Iris pigment epithelial cell (primary cell): Measurements from ENCODE around the gene FGFBP2.

Experiments used
- DNase-seq: peaks from one replicate; pipeline ENCODE4 v3.0.0-alpha.2; 2011; ENCODE audit warnings: low read depth

FGFBP2 gene, protein sequence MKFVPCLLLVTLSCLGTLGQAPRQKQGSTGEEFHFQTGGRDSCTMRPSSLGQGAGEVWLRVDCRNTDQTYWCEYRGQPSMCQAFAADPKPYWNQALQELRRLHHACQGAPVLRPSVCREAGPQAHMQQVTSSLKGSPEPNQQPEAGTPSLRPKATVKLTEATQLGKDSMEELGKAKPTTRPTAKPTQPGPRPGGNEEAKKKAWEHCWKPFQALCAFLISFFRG

GRCh38 chr4:15963001-15963451, at the start of gene FGFBP2:
TSS of gene FGFBP2 (minus strand) at chr4:15963175. CDS start at chr4:15963129, 46 bp downstream.
- DNase-seq: peak; percentile 48

GRCh38 chr4:16011173-16011572, 48.2 kb upstream of the FGFBP2 start:
- no peak for DNase-seq

GRCh38 chr4:16009153-16009552, 46.2 kb upstream of the FGFBP2 start:
- no peak for DNase-seq

DNA sequence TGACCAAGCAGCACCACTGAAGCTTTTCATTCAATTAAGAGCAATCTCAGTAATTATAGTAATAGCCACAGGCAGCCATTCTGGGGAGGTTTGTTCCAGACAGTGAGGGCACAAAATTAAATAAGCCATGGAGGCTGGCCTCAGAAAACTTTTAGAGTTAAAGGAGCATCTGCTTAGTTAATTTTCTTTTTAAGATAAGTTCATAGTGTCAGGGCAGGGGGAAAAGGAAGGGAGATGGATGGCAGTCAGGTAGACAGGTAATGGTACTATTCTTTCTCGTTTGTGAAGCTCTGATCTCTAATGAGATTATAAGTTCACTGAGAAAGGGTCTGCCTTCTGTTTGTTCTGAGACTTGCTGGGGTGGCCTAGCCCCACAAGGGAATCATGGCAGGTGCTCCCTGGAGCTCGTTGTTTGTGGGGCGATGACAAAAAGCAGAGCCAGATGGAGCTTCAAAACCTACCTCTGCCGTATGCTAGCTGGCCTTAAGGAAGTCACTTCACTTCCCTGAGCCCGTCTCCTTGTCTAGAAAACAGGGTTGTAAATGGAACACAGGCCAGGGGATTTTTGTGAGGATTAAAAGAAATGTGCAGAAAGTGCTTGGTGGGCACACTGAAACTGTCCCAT, 44.6 kb upstream of the FGFBP2 start:
- DNase-seq: no peak

DNA sequence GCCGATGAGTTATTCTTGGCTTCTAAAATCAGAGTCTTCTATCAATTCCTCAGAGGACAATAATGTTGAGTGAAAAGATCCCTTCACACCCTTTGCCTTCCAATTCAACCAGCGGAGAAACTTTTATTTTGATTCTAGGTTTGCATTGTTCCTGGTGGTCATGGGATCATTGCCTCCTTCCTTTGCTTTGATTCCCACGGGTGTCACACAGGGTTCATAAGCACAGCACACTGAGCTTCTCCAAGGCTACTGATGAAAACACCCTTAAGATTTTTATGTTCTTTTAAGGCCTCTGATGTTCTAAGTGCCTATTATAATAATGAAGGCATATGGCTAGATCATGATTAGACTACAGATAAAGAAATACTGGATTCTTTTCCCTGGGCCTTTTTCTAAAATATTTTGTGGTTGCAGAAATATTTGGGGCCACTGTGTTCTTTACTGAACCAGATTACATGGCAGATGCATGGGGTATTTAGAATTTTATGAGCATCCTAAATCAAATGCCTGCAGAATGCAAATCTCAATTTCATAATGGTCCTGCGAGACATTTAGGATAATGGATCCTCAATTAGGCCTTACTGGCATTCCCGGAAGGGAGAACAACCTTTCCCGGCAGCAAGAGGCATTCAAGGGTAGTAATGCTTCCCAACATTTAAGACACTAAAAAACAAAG, 43.9 kb upstream of the FGFBP2 start:
- no peak for DNase-seq

GRCh38 chr4:16005676-16006075, 42.7 kb upstream of the FGFBP2 start:
- no peak for DNase-seq

GRCh38 chr4:16001484-16001858, 38.5 kb upstream of the FGFBP2 start:
- DNase-seq: peak; percentile 65

DNA sequence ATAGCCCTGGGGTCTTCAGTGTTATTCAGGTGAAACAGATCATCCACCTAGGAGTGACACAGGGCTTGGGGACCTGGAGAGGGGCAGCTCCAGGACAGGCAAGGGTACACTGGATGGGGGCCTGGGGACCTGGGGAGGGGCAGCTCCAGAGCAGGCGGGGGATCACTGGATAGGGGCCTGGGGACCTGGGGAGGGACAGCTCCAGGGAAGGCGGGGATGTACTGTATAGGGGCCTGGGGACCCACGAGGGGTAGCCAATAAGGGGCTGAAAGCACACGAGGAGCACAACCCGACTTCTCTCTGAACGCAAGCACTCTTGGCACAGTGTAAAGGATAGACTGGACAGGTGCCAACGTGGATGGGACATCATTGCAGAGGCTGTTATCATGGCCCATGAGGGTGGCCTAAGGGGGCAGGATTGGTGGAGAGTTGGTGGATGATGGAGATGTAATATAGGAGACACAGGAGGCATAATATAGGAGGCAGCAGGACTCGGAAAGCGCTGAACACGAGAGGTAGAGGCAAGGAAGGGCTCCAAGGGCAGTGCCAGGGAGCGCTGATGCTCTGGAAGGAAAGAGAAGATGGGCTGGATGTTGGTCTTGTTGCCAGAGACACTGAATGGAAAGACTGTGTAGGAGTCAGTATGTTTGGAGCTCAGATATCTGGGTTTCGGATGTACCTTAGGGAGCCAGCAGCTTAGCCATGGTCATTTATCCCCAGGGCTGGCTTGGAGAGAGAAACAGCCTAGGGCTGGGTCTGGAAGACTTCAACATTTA, 37.9 kb upstream of the FGFBP2 start:
- DNase-seq: no peak

- DNase-seq: no peak
These were observed 33.8 kb upstream of the FGFBP2 start for GRCh38 chr4:15996773-15997172.

DNA sequence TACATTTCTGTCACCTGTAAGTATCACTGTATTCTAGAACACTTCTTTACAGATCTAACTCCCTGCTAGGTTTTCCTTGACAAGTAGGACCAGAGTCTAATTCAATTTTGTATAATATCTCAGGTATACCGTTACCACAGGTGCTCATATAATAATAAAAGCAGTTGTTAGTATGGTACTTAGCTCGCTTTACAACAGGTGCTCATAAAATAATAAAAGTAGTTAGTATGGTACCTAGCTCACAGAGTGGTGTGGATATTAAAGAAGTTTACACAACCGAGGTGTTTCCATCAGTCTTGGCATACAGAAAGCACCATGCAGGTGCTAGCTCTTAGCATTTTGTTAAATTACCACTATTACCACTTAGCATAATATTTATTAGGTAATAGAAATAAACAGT, 32.9 kb upstream of the FGFBP2 start:
- DNase-seq: no peak

- no peak for DNase-seq
These were observed 29.2 kb upstream of the FGFBP2 start for GRCh38 chr4:15992167-15992485.

- DNase-seq: no peak
These were observed 27.8 kb upstream of the FGFBP2 start for GRCh38 chr4:15990570-15991285.

DNA sequence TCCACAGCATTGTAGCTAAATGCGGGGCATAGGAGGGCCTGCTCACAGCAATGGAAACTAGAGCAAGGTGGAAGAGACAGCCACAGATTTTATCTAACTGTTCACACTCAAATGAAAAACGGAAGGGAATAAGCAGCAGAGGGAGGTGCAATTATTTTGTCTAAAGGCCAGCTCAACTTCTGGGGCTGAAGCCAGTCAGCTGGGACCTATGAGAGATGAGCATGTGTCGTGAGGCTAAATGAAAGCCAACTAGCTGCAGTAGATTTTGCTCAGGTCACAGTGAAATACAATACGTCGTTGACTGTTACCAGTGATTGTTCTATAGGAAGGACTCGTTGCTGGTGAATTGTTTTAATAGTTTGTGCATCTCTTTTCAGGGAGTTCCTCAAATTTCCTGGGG, 26.4 kb upstream of the FGFBP2 start:
- DNase-seq: no peak

- no peak for DNase-seq
These were observed 25.2 kb upstream of the FGFBP2 start for GRCh38 chr4:15988222-15988621.

DNA sequence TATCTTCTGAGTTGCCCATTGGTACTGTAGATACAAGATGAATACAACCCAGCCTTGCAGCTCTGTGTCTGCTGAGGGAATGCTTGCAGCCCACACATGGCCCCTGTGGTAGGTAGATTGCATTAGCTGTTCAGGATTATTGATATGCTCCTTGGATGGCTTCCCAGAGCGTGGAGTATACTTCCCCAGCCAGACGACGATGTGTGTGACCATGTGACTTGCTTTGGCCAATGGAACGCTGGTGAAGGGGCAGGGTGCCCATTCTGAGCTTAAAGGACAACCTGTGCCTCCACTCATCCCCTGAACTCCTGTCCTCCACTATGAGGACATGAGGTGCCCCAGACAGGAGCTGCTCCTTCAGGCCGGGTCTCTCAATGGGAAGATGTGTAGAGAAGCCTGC, 23.9 kb upstream of the FGFBP2 start:
- DNase-seq: no peak

- no peak for DNase-seq
These were observed 20.6 kb upstream of the FGFBP2 start for GRCh38 chr4:15983610-15984009.

DNA sequence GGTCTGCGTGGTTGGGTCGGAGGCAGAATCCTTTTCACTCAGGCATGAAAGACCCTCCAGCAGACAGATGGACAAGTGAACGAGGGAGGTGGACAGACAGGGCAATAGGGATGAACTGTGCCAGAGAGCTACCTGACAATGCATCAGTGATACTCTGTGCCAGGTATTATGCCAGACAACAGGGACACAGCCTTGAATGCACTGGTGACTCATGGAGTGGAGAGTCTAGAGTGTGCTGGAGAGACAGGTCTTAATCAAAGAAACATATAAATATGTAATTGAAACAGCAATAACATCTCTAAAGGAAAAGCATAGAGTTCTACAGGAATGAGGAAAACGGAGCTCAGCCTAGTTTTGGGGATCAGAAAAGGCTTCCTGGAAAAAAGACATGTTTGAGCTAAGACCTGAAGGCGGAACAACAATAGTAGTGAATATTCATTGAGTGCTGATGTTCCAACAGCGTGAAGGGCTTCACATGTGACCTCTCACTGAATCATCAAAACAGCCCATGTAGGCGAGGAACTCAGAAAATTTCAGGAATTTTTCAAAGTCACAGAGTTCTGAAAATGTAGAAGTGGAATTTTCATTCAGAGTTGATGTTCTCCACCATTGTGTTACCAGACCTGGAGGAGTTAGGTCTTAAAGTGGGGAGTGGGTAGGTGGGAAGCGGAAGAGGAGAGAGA, 20.0 kb upstream of the FGFBP2 start:
- peak; percentile 54 for DNase-seq

- DNase-seq: no peak
These were observed 13.8 kb upstream of the FGFBP2 start for GRCh38 chr4:15976456-15977447.

DNA sequence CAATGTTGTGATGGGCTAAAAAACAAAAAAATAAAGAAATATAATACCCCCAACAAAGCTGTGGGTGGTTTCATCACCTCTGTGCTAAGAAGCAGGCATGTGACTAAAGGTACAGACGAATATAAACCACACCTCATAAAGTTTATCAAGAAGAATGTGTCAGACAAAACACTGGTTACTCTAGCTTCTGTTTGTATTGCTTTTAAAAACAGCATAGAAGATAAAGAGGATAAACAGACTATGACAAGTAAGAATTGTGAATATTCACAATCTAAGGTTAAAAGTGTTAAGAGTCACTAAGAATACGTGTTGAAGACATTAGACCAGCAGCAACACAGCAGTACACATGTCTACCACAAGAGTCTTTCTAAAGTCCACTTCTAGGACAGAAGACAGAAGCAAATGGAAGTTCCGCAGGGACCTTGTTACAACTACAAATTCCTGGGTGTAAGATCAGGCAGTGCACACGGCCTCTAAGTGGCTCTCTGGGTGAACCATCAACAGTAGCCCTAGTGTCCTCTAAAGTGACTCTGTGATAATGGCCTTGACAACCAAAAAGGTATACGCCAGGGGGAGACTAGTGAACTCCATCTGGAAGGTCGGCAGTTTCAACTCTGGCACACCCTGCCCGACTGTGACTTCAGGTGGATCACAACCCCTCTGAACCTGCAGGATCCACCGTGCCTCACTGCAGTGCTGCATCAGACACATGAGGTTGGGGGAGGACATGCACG, 8.3 kb upstream of the FGFBP2 start:
- no peak for DNase-seq
